CD4-positive, alpha-beta memory T cell (primary cell): ENCODE measurements around the gene RAB43. TPM values are rescaled to one million over a fixed set of nuclear protein-coding genes. Genes with fewer than 3 reads are reported as not detected.
"Not testable (repeated sequence)": the region's sequence is repeated elsewhere in the genome, so short reads cannot be mapped to it uniquely, and the experiment has no call there.

ENCODE experiments used
- CTCF ChIA-PET: fragments of 350-600 bp; sonication (Branson Sonifier 250); formaldehyde crosslinking; loops from one replicate; lab custom pipeline; 2021; ENCODE audit warnings: inconsistent platforms; ENCODE audit not compliant: partially characterized antibody; lab: Charles Lee
- POLR2A ChIA-PET: fragments of 350-600 bp; sonication (Branson Sonifier 250); formaldehyde crosslinking; loops from one replicate; lab custom pipeline; 2021; ENCODE audit not compliant: partially characterized antibody; lab: Charles Lee
- DNase-seq, 5 donors: peaks; one replicate each; pipeline versions ENCODE4 v3.0.0 to v3.0.0-alpha.2; 2020 to 2022; ENCODE audit warnings: mixed read lengths in 1 of 5
- H3K27ac ChIP-seq: one replicate; pipeline ENCODE4 v1.7.0; 2013; ENCODE audit warnings: low read depth, low read length
- H3K27me3 ChIP-seq: 2 replicates; pipeline ENCODE4 v1.7.0; 2013; ENCODE audit warnings: mild to moderate bottlenecking, low read length, moderate library complexity; ENCODE audit not compliant: insufficient read depth
- H3K36me3 ChIP-seq: 2 replicates; pipeline ENCODE4 v1.7.0; 2013; ENCODE audit warnings: mild to moderate bottlenecking, low read length, moderate library complexity; ENCODE audit not compliant: insufficient read depth
- H3K4me1 ChIP-seq: 2 replicates; pipeline ENCODE4 v1.7.0; 2013; ENCODE audit warnings: mild to moderate bottlenecking, low read length, moderate library complexity; ENCODE audit not compliant: insufficient read depth
- H3K4me3 ChIP-seq, 2 donors: one replicate each; pipeline ENCODE4 v1.7.0; 2013; ENCODE audit warnings: low read length in 2 of 2, mild to moderate bottlenecking in 1 of 2
- H3K9me3 ChIP-seq, 2 donors: one replicate each; pipeline ENCODE4 v1.7.0; 2013; ENCODE audit warnings: low read length in 2 of 2, control low read depth in 1 of 2; ENCODE audit not compliant: control insufficient read depth in 1 of 2
- H3K27ac Mint-ChIP-seq, 7 donors: one replicate each; pipeline ENCODE4 v1.8.0; 2020 to 2021; ENCODE audit warnings: mixed read lengths in 7 of 7, mild to moderate bottlenecking in 6 of 7, inconsistent platforms in 3 of 7, moderate library complexity in 3 of 7
- H3K27me3 Mint-ChIP-seq, 2 donors: one replicate each; pipeline ENCODE4 v1.8.0; 2020 to 2021; ENCODE audit warnings: mixed read lengths in 2 of 2
- H3K36me3 Mint-ChIP-seq, 2 donors: one replicate each; pipeline ENCODE4 v1.8.0; 2020 to 2021; ENCODE audit warnings: mixed read lengths in 2 of 2, inconsistent platforms in 1 of 2, mild to moderate bottlenecking in 1 of 2
- H3K4me1 Mint-ChIP-seq, 4 donors: one replicate each; pipeline ENCODE4 v1.8.0; 2020 to 2021; ENCODE audit warnings: mixed read lengths in 4 of 4, mild to moderate bottlenecking in 1 of 4
- H3K4me3 Mint-ChIP-seq, 8 donors: one replicate each; pipeline ENCODE4 v1.8.0; 2020 to 2021; ENCODE audit warnings: mixed read lengths in 8 of 8, mild to moderate bottlenecking in 7 of 8, moderate library complexity in 6 of 8, inconsistent platforms in 3 of 8
- H3K9me3 Mint-ChIP-seq, 8 donors: one replicate each; pipeline ENCODE4 v1.8.0; 2020 to 2021; ENCODE audit warnings: mixed read lengths in 8 of 8, mild to moderate bottlenecking in 5 of 8, inconsistent platforms in 3 of 8, moderate library complexity in 1 of 8
- intact Hi-C: fragments of 100-400 bp; cut with micrococcal nuclease; formaldehyde crosslinking; loops from one replicate; pipeline ENCODE4 v1.15.1; 2023
- polyA plus RNA-seq, 2 donors: library from polyadenylated mRNA; unstranded; fragments of 300-500 nt; fragmentation: Illumina TruSeq; gene quantifications; one replicate each; pipeline ENCODE4 v1.2.3, GENCODE V29; 2021
- total RNA-seq, 2 experiments: library from RNA; stranded (reverse); gene quantifications; one replicate each; pipeline ENCODE4 v1.2.3, GENCODE V29; 2021

RAB43 gene
- total RNA-seq, result 10 to 100 TPM; 64.5 to 68.4 TPM
- polyA plus RNA-seq, result 10 to 100 TPM; 11.3 to 16.2 TPM

- intact Hi-C loops, result loop anchor here (1.0 to 5.0 kb wide), 2 partner anchors 62 to 245 kb away; partner anchors contain the start of gene ACAD9
- Histone ChIP-seq H3K9me3 (no peaks in the 10 kb centered on the region), H3K27me3 (no peaks in the 10 kb centered on the region), H3K27ac (peak within 1 kb of the TSS; percentile 62), H3K4me3 (peak within 1 kb of the TSS; percentile 73 to 79), H3K36me3 (peaks cover 9% of the 10 kb centered on the region), H3K4me1 (peaks cover 40% of the 10 kb centered on the region)
- Mint-ChIP-seq H3K4me3 (peak within 1 kb of the TSS; percentile 92 to 99 (median 94)), H3K9me3 (peaks cover 0 to 2% (median 0%) of the 10 kb centered on the region in 8 donors), H3K27ac (peak within 1 kb of the TSS; percentile 94 to 99 (median 98)), H3K36me3 (peaks cover 17 to 36% of the 10 kb centered on the region in 2 donors), H3K4me1 (peaks cover 23 to 57% (median 40%) of the 10 kb centered on the region in 4 donors), H3K27me3 (no peaks in the 10 kb centered on the region)
- CTCF ChIA-PET, result interaction anchor here (1.0 to 11.7 kb wide), 8 partner anchors 13 to 441 kb away, joined by 3 to 132 read pairs (median 8); no protein-coding TSS in a partner anchor
- POLR2A ChIA-PET, result interaction anchor here (0.6 to 8.7 kb wide), 24 partner anchors 11 to 998 kb away, joined by 3 to 133 read pairs (median 7); partner anchors contain the start of genes CFAP92, CNBP, COPG1 and HMCES
- peak; percentile 82 to 88 (median 84) for DNase-seq
These were observed at the start of gene RAB43 for GRCh38 chr3:129121792-129122411. RAB43 (minus strand) TSS chr3:129121804; CDS start chr3:129121489, 315 bp downstream.

GRCh38 chr3:129166579-129167332, 45.2 kb upstream of the RAB43 start:
- peaks cover 37 to 50% of the 10 kb centered on the region in 2 donors for H3K36me3 Mint-ChIP-seq
- H3K27ac ChIP-seq, result no peak overlapping the region
- H3K4me3 Mint-ChIP-seq, result no peak overlapping the region
- H3K27me3 ChIP-seq, result no peaks in the 10 kb centered on the region
- H3K4me1 Mint-ChIP-seq, result peaks cover 16 to 41% (median 25%) of the 10 kb centered on the region in 4 donors
- H3K36me3 ChIP-seq, result peaks cover 43% of the 10 kb centered on the region
- no peaks in the 10 kb centered on the region for H3K27me3 Mint-ChIP-seq
- ChIA-PET POLR2A (interaction anchor here (0.8 to 1.8 kb wide), 4 partner anchors 10 to 77 kb away, joined by 3 to 7 read pairs (median 5); no protein-coding TSS in a partner anchor), CTCF (interaction anchor here (0.7 to 2.8 kb wide), 4 partner anchors 11 to 196 kb away, joined by 3 to 9 read pairs (median 3); no protein-coding TSS in a partner anchor)
- H3K9me3 Mint-ChIP-seq, result peaks cover 0 to under 1% (median 0%) of the 10 kb centered on the region in 8 donors
- peaks cover 11% of the 10 kb centered on the region for H3K4me1 ChIP-seq
- no peak overlapping the region for H3K4me3 ChIP-seq
- no peak for DNase-seq
- H3K27ac Mint-ChIP-seq, result peak overlapping the region in 4 of 7 donors; percentile 7 to 68 (median 34)
- no peaks in the 10 kb centered on the region for H3K9me3 ChIP-seq
- intact Hi-C loops, result no loop called here

- peaks cover 32% of the 10 kb centered on the region for H3K36me3 ChIP-seq
- H3K4me3 ChIP-seq, H3K4me1 ChIP-seq, H3K9me3 ChIP-seq, H3K9me3 Mint-ChIP-seq, H3K27me3 Mint-ChIP-seq, H3K27ac ChIP-seq, CTCF ChIA-PET, intact Hi-C loops, H3K4me3 Mint-ChIP-seq, H3K27me3 ChIP-seq, DNase-seq: not testable (repeated sequence)
- H3K4me1 Mint-ChIP-seq, result peaks cover 13 to 44% (median 22%) of the 10 kb centered on the region in 4 donors
- peak overlapping the region in 2 of 7 donors; percentile 47 to 84 for H3K27ac Mint-ChIP-seq
- POLR2A ChIA-PET, result interaction anchor here (1.5 to 1.8 kb wide), 2 partner anchors 11 to 13 kb away, joined by 7 read pairs; no protein-coding TSS in a partner anchor
- peaks cover 28 to 49% of the 10 kb centered on the region in 2 donors for H3K36me3 Mint-ChIP-seq
These were observed 44.0 kb upstream of the RAB43 start for GRCh38 chr3:129165594-129165993.

- intact Hi-C loops, result no loop called here
- Histone ChIP-seq H3K27me3 (no peaks in the 10 kb centered on the region), H3K4me1 (peaks cover 14% of the 10 kb centered on the region), H3K36me3 (peaks cover 21% of the 10 kb centered on the region), H3K9me3 (no peaks in the 10 kb centered on the region), H3K27ac (no peak overlapping the region), H3K4me3 (no peak overlapping the region)
- Mint-ChIP-seq H3K4me1 (peaks cover 19 to 55% (median 29%) of the 10 kb centered on the region in 4 donors), H3K27me3 (no peaks in the 10 kb centered on the region), H3K27ac (peak overlapping the region in 6 of 7 donors; percentile 12 to 84 (median 66)), H3K9me3 (peaks cover 0 to 9% (median 0%) of the 10 kb centered on the region in 8 donors), H3K4me3 (peak overlapping the region in 1 of 8 donors; percentile 30), H3K36me3 (peaks cover 17 to 47% of the 10 kb centered on the region in 2 donors)
- CTCF ChIA-PET, result no interaction called here
- DNase-seq, result no peak
- POLR2A ChIA-PET, result interaction anchor here (0.6 kb wide), 1 partner anchor 69 kb away, joined by 3 read pairs; no protein-coding TSS in a partner anchor
These were observed 42.9 kb upstream of the RAB43 start for GRCh38 chr3:129164500-129164899.

- peaks cover 15 to 49% of the 10 kb centered on the region in 2 donors for H3K36me3 Mint-ChIP-seq
- H3K4me3 Mint-ChIP-seq, result peak overlapping the region; percentile 17 to 100 (median 65)
- H3K4me1 Mint-ChIP-seq, result peaks cover 27 to 63% (median 38%) of the 10 kb centered on the region in 4 donors
- intact Hi-C loops, result no loop called here
- no peak overlapping the region for H3K4me3 ChIP-seq
- peaks cover 23% of the 10 kb centered on the region for H3K4me1 ChIP-seq
- H3K27me3 ChIP-seq, result no peaks in the 10 kb centered on the region
- no peak for DNase-seq
- ChIA-PET POLR2A (interaction anchor here (0.9 to 3.0 kb wide), 17 partner anchors 8 to 482 kb away, joined by 3 to 22 read pairs (median 5); partner anchors contain the start of genes COPG1 and HMCES), CTCF (interaction anchor here (0.6 to 2.8 kb wide), 18 partner anchors 8 to 1014 kb away, joined by 3 to 18 read pairs (median 6); partner anchors contain the start of gene RAB43)
- H3K36me3 ChIP-seq, result peaks cover 22% of the 10 kb centered on the region
- H3K27me3 Mint-ChIP-seq, result no peaks in the 10 kb centered on the region
- peaks cover 0 to 9% (median 0%) of the 10 kb centered on the region in 8 donors for H3K9me3 Mint-ChIP-seq
- H3K27ac Mint-ChIP-seq, result peak overlapping the region; percentile 81 to 100 (median 99)
- no peaks in the 10 kb centered on the region for H3K9me3 ChIP-seq
- no peak overlapping the region for H3K27ac ChIP-seq
These were observed 41.4 kb upstream of the RAB43 start for GRCh38 chr3:129162729-129163579.

- CTCF ChIA-PET, result interaction anchor here (0.6 to 2.8 kb wide), 19 partner anchors 9 to 1013 kb away, joined by 3 to 18 read pairs (median 5); partner anchors contain the start of gene RAB43
- Histone ChIP-seq H3K27me3 (no peaks in the 10 kb centered on the region), H3K4me3 (peak overlapping the region; percentile 75 to 94), H3K36me3 (peaks cover 11% of the 10 kb centered on the region), H3K27ac (peak overlapping the region; percentile 97), H3K4me1 (peaks cover 23% of the 10 kb centered on the region), H3K9me3 (no peaks in the 10 kb centered on the region)
- intact Hi-C loops, result loop anchor here (1.0 kb wide), 7 partner anchors 22 to 545 kb away; partner anchors contain the start of genes COPG1 and HMCES
- peaks cover 0 to 9% (median 0%) of the 10 kb centered on the region in 8 donors for H3K9me3 Mint-ChIP-seq
- POLR2A ChIA-PET, result interaction anchor here (0.6 to 3.0 kb wide), 21 partner anchors 10 to 512 kb away, joined by 3 to 22 read pairs (median 5); partner anchors contain the start of genes HMCES and RPN1
- DNase-seq, result peak in 2 of 5 donors; percentile 13 to 56
- H3K27ac Mint-ChIP-seq, result peak overlapping the region; percentile 98 to 100 (median 99)
- peaks cover 25 to 63% (median 37%) of the 10 kb centered on the region in 4 donors for H3K4me1 Mint-ChIP-seq
- H3K36me3 Mint-ChIP-seq, result peaks cover 7 to 45% of the 10 kb centered on the region in 2 donors
- no peaks in the 10 kb centered on the region for H3K27me3 Mint-ChIP-seq
- H3K4me3 Mint-ChIP-seq, result peak overlapping the region; percentile 96 to 100 (median 97)
These were observed 40.3 kb upstream of the RAB43 start for GRCh38 chr3:129161860-129162271.
